Measurements from ENCODE around the gene MTHFD1L. TPM values are rescaled to one million over a fixed set of nuclear protein-coding genes. Genes with fewer than 3 reads are reported as not detected.

MTHFD1L gene
- total RNA-seq, 1 donor from 2014 or later: 10.4 TPM

GRCh38 chr6:150914372-150914771 lies 48.9 kb downstream of the MTHFD1L start:
- intact Hi-C loops (cut with DNase I): no loop called here
- no peak overlapping the region for H3K27ac ChIP-seq
- TF ChIP-seq CTCF (IDR thresholded peaks at IDR 0.05): no peak

GRCh38 chr6:150915131-150915879 lies 49.8 kb downstream of the MTHFD1L start:
- peak in 1 of 2 donors; percentile 60 for DNase-seq (ENCODE audit: low spot score in 2 of 2)
- Histone ChIP-seq H3K36me3 (peaks cover 29 to 41% of the 10 kb centered on the region in 2 donors), H3K27me3 (no peaks in the 10 kb centered on the region), H3K4me1 (peaks cover 0 to 3% of the 10 kb centered on the region in 2 donors), H3K4me3 (no peak overlapping the region), H3K27ac (peak overlapping the region; percentile 67 to 71), H3K9me3 (no peaks in the 10 kb centered on the region)
- intact Hi-C loops (cut with DNase I): no loop called here
- TF ChIP-seq CTCF (IDR thresholded peaks at IDR 0.05): no peak

More at GRCh38 chr6:150914372-150914771, 48.9 kb downstream of the MTHFD1L start:
- Histone ChIP-seq H3K9me3 (no peaks in the 10 kb centered on the region), H3K36me3 (peaks cover 21 to 33% of the 10 kb centered on the region in 2 donors), H3K27me3 (no peaks in the 10 kb centered on the region), H3K4me3 (no peak overlapping the region), H3K4me1 (peaks cover 0 to 3% of the 10 kb centered on the region in 2 donors)
- peak in 1 of 2 donors; percentile 31 for DNase-seq (ENCODE audit: low spot score in 2 of 2)

- TF ChIP-seq CTCF (IDR thresholded peaks at IDR 0.05): no peak
- Histone ChIP-seq H3K9me3 (no peaks in the 10 kb centered on the region), H3K4me1 (peaks cover 0 to 3% of the 10 kb centered on the region in 2 donors), H3K27me3 (no peaks in the 10 kb centered on the region), H3K36me3 (peaks cover 29 to 45% of the 10 kb centered on the region in 2 donors), H3K27ac (peak overlapping the region; percentile 67 to 71), H3K4me3 (no peak overlapping the region)
- intact Hi-C loops (cut with DNase I): no loop called here
- DNase-seq (ENCODE audit: low spot score in 2 of 2): no peak
Measured at GRCh38 chr6:150915880-150916265, 50.4 kb downstream of the MTHFD1L start.

- intact Hi-C loops (cut with DNase I): no loop called here
- TF ChIP-seq CTCF (IDR thresholded peaks at IDR 0.05): no peak
- H3K9me3 ChIP-seq: no peaks in the 10 kb centered on the region
Measured at GRCh38 chr6:150919938-150920337, 54.4 kb downstream of the MTHFD1L start.

GRCh38 chr6:150922137-150922536 lies 56.6 kb downstream of the MTHFD1L start:
- intact Hi-C loops (cut with DNase I): no loop called here
- Histone ChIP-seq H3K4me1 (peaks cover 0 to 13% of the 10 kb centered on the region in 2 donors), H3K36me3 (peaks cover 22 to 33% of the 10 kb centered on the region in 2 donors), H3K27ac (no peak overlapping the region), H3K9me3 (no peaks in the 10 kb centered on the region), H3K27me3 (no peaks in the 10 kb centered on the region), H3K4me3 (no peak overlapping the region)
- no peak for TF ChIP-seq CTCF (IDR thresholded peaks at IDR 0.05)
- no peak for DNase-seq (ENCODE audit: low spot score in 2 of 2)

More at GRCh38 chr6:150919938-150920337, 54.4 kb downstream of the MTHFD1L start:
- no peak overlapping the region for H3K4me3 ChIP-seq
- H3K27ac ChIP-seq: no peak overlapping the region
- peaks cover 0 to 3% of the 10 kb centered on the region in 2 donors for H3K4me1 ChIP-seq
- H3K36me3 ChIP-seq: peaks cover 22 to 33% of the 10 kb centered on the region in 2 donors
- H3K27me3 ChIP-seq: no peaks in the 10 kb centered on the region
- DNase-seq (ENCODE audit: low spot score in 2 of 2): peak in 1 of 2 donors; percentile 49
